ENCODE results near the gene FBXO45.
"Not testable (repeated sequence)": the region's sequence is repeated elsewhere in the genome, so short reads cannot be mapped to it uniquely, and the experiment has no call there.

FBXO45 gene

DNA sequence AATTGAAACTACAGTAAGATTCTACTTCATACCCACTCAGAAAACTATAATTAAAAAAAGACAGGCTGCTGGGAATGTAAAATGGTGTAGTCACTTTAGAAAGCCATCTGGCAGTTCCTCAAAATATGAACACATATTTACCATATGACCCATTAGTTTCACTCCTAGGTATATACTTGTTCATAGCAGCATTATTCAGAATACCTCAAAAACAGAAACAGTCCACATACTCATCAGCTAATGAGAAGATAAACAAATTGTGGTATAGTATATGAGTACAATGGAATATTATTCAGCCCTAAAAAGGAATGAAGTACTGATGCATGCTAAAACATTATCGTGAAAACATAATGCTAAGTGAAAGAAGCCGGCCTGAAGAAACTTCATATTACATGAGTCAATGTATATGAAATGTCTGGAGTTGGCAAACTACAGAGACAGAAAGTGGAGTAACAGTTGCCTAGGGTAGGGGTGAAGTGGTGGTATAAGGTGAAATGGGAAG is 23.9 kb upstream of the FBXO45 start:
- TF ChIP-seq, protein P1, sequence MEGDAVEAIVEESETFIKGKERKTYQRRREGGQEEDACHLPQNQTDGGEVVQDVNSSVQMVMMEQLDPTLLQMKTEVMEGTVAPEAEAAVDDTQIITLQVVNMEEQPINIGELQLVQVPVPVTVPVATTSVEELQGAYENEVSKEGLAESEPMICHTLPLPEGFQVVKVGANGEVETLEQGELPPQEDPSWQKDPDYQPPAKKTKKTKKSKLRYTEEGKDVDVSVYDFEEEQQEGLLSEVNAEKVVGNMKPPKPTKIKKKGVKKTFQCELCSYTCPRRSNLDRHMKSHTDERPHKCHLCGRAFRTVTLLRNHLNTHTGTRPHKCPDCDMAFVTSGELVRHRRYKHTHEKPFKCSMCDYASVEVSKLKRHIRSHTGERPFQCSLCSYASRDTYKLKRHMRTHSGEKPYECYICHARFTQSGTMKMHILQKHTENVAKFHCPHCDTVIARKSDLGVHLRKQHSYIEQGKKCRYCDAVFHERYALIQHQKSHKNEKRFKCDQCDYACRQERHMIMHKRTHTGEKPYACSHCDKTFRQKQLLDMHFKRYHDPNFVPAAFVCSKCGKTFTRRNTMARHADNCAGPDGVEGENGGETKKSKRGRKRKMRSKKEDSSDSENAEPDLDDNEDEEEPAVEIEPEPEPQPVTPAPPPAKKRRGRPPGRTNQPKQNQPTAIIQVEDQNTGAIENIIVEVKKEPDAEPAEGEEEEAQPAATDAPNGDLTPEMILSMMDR (IDR thresholded peaks at IDR 0.05; ENCODE audit: control extremely low read depth, extremely low read depth, low read depth, missing control alignments) = no peak
- DNase-seq (ENCODE audit: extremely low spot score) = no peak
- ChIA-PET CTCF (interaction anchor here (1.3 to 1.5 kb wide), 2 partner anchors 16 to 23 kb away, joined by 3 to 4 read pairs; partner anchors contain the start of genes FBXO45 and WDR53), POLR2A (no interaction called here)

DNA sequence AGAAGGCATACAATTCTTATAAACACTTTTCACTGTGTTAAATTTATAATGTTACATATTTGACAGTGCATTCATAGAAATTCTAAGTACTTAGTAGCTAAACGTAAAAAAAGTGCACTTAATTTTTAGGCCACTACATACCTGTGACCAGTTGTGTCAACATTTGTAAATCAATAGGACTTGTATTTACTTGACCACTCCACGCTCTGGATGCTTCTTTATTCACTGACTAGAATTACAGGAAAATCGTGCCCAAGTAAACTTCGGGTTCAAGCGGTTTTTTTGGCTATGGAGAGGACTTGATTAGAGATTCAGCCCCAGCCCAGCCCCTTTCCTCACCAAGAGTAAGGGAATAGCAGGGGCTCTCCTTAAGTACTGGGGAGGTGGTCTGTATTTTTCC is 21.9 kb upstream of the FBXO45 start:
- POLR2A ChIA-PET = no interaction called here
- TF ChIP-seq, protein P1 (IDR thresholded peaks at IDR 0.05; ENCODE audit: control extremely low read depth, extremely low read depth, low read depth, missing control alignments) = no peak
- CTCF ChIA-PET = interaction anchor here (1.0 to 1.4 kb wide), 3 partner anchors 9 to 18 kb away, joined by 3 read pairs; no protein-coding TSS in a partner anchor
- DNase-seq (ENCODE audit: extremely low spot score) = no peak

DNA sequence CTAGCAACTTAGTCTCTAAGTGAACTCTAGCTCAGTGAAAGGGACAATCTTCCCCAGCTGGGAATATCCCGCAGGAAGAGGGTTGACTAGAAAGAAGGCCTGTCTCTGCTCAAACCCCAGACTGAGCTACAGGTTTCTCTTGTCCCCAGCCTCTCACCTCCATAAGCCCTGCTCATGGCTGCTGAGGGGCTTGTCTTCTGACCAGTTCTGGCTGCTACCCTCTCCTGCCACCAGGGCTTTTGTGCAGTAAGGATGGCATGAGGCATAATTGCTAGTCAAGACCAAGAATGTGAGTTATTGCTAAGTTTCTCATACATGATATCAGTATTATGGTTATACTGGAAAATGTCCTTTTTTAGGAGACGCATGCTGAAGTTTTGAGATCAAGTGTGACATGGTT is 21.4 kb upstream of the FBXO45 start:
- TF ChIP-seq, protein P1 (IDR thresholded peaks at IDR 0.05; ENCODE audit: control extremely low read depth, extremely low read depth, low read depth, missing control alignments) = no peak
- CTCF ChIA-PET = interaction anchor here (1.0 to 1.4 kb wide), 4 partner anchors 8 to 18 kb away, joined by 3 read pairs; no protein-coding TSS in a partner anchor
- POLR2A ChIA-PET = no interaction called here
- DNase-seq (ENCODE audit: extremely low spot score) = no peak

DNA sequence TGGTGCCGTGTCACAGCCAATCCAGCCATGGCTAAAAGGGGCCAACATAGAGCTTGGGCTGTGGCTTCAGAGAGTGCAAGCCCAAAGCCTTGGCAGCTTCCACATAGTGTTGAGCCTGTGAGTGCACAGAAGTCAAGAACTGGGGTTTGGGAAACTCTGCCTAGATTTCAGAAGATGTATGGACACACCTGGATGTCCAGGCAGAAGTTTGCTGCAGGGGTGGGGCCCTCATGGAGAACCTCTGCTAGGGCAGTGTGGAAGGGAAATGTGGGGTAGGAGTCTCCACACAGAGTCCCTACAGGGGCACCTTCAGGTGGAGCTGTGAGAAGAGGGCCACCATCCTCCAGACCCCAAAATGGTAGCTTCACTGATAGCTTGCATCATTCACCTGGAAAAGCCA is 19.1 kb upstream of the FBXO45 start:
- CTCF ChIA-PET = interaction anchor here (1.4 kb wide), 1 partner anchor 20 kb away, joined by 5 read pairs; no protein-coding TSS in a partner anchor
- DNase-seq (ENCODE audit: extremely low spot score) = not testable (repeated sequence)

DNA sequence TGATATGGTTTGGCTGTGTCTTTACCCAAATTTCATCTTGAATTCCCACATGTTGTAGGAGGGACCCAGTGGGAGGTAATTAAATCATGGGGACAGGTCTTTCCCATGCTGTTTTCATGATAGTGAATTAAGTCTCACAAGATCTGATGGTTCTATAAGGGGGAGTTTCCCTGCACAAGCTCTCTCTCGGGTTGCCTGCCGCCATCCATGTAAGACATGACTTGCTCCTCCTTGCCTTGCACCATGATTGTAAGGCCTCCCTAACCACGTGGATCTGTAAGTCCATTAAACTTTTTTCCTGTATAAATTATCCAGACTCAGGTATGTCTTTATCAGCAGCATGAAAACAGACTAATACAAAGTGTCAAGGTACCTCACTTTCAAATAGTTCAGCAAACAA is 18.3 kb upstream of the FBXO45 start:
- DNase-seq (ENCODE audit: extremely low spot score); CTCF ChIA-PET; POLR2A ChIA-PET: not testable (repeated sequence)

More for the DNA sequence above, 19.1 kb upstream of the FBXO45 start:
- POLR2A ChIA-PET = not testable (repeated sequence)

DNA sequence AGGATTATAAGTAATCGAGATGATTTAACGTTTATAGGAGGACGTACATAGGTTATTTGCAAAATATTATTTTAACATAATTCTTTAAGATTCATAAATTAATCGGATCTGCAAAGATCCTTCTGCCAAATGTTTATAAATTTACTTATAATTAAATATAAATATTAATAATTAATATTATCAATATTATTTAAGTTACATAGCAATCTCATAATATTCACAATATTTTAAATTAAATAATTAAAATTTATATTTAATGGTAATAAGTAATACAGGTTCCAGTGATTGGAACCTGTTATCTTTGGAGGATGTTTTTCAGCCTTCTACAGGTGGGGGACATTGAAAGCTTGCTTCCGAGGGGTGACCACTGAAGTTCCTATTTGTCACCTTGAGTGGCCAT is 16.2 kb upstream of the FBXO45 start:
- CTCF ChIA-PET = interaction anchor here (1.4 kb wide), 1 partner anchor 65 kb away, joined by 4 read pairs; no protein-coding TSS in a partner anchor
- POLR2A ChIA-PET = no interaction called here
- no peak for DNase-seq (ENCODE audit: extremely low spot score)
- TF ChIP-seq, protein P1 (IDR thresholded peaks at IDR 0.05; ENCODE audit: control extremely low read depth, extremely low read depth, low read depth, missing control alignments) = no peak

DNA sequence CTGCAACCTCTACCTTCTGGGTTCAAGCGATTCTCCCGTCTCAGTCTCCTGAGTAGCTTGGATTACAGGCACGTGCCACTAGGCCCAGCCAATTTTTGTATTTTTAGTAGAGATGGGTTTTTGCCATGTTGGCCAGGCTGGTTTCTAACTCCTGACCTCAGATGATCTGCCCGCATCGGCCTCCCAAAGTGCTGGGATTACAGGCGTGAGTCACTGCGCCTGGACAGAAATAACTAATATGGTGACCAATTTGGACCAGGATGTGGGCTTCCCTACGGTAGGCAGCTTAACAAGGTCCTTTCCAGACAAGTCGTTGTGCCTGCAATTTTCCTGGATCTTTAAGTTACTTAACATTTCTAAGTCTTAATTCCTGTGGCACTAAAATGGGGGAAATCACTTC is 14.9 kb upstream of the FBXO45 start:
- TF ChIP-seq, protein P1 (IDR thresholded peaks at IDR 0.05; ENCODE audit: control extremely low read depth, extremely low read depth, low read depth, missing control alignments) = no peak
- no peak for DNase-seq (ENCODE audit: extremely low spot score)
- CTCF ChIA-PET = interaction anchor here (1.0 to 2.8 kb wide), 4 partner anchors 16 to 67 kb away, joined by 3 to 14 read pairs (median 4); no protein-coding TSS in a partner anchor
- POLR2A ChIA-PET = no interaction called here

DNA sequence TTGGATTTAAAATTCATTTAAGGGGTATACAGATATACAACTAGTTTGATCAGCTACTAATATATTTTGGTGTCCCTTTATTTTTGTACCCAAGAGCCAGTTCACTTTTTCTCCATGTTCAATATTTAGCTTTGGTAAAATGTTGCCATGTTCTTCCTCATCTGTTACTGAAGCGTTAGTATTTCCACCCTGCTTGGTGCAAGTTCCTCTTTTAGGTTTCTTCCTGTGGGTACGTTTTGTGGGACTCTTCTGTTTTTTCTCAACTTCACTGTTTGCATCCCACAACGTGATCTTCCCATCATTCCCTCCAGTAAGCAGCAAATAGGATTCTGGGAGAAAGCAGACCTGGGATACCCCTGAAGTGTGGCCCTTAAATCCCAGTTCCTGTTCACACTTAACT is 14.3 kb upstream of the FBXO45 start:
- TF ChIP-seq, protein P1 (IDR thresholded peaks at IDR 0.05; ENCODE audit: control extremely low read depth, extremely low read depth, low read depth, missing control alignments) = no peak
- CTCF ChIA-PET = interaction anchor here (1.0 to 2.8 kb wide), 4 partner anchors 11 to 301 kb away, joined by 3 to 14 read pairs (median 6); no protein-coding TSS in a partner anchor
- POLR2A ChIA-PET = no interaction called here
- DNase-seq (ENCODE audit: extremely low spot score) = no peak

All from GM10248 (cell line).